MM.1S (cell line): ENCODE data around the gene NAGLU.
"Not testable (repeated sequence)": the region's sequence is repeated elsewhere in the genome, so short reads cannot be mapped to it uniquely, and the experiment has no call there.

ENCODE experiments used
- DNase-seq: peaks from one replicate; pipeline ENCODE4 v3.0.0-alpha.2; 2015
- H2AFZ ChIP-seq: fragments of 300-600 bp; sonication (generic); 2 replicates; pipeline ENCODE4 v1.6.0; 2016; ENCODE audit warnings: antibody characterized with exemption, low read length
- H3F3A ChIP-seq: fragments of 300-600 bp; sonication (generic); 2 replicates; pipeline ENCODE4 v1.6.1; 2016; ENCODE audit warnings: mild to moderate bottlenecking, antibody characterized with exemption, low read length, moderate library complexity, mixed read lengths; ENCODE audit not compliant: insufficient read depth
- H3K27ac ChIP-seq: fragments of 300-600 bp; sonication (generic); 2 replicates; pipeline ENCODE4 v1.5.1; 2016; ENCODE audit warnings: mild to moderate bottlenecking, low read length
- H3K27me3 ChIP-seq: fragments of 300-600 bp; sonication (generic); replicated peaks from 2 replicates; pipeline ENCODE4 v1.6.0; 2016; ENCODE audit warnings: low read length; ENCODE audit not compliant: insufficient read depth
- H3K36me3 ChIP-seq: fragments of 300-600 bp; sonication (generic); replicated peaks from 2 replicates; pipeline ENCODE4 v1.6.1; 2016; ENCODE audit warnings: mild to moderate bottlenecking, low read length, mixed read lengths; ENCODE audit not compliant: insufficient read depth
- H3K4me1 ChIP-seq: fragments of 300-600 bp; sonication (generic); 2 replicates; pipeline ENCODE4 v1.6.1; 2016; ENCODE audit warnings: low read length, mixed read lengths
- H3K4me2 ChIP-seq: fragments of 300-600 bp; sonication (generic); 2 replicates; pipeline ENCODE4 v1.6.0; 2016; ENCODE audit warnings: low read depth, low read length
- H3K4me3 ChIP-seq: fragments of 300-600 bp; sonication (generic); 2 replicates; pipeline ENCODE4 v1.5.1; 2016; ENCODE audit warnings: low read length, mixed read lengths
- H3K79me2 ChIP-seq: fragments of 300-600 bp; sonication (generic); 2 replicates; pipeline ENCODE4 v1.6.1; 2016; ENCODE audit warnings: mixed run types, low read length, mixed read lengths
- H3K9ac ChIP-seq: fragments of 300-600 bp; sonication (generic); 2 replicates; pipeline ENCODE4 v1.6.1; 2016; ENCODE audit warnings: low read length, mixed read lengths
- H3K9me2 ChIP-seq: fragments of 300-600 bp; sonication (generic); replicated peaks from 2 replicates; pipeline ENCODE4 v1.6.1; 2016; ENCODE audit warnings: mild to moderate bottlenecking, low read length, mixed read lengths; ENCODE audit not compliant: insufficient read depth
- H3K9me3 ChIP-seq: fragments of 300-600 bp; sonication (generic); replicated peaks from 2 replicates; pipeline ENCODE4 v1.6.1; 2016; ENCODE audit warnings: mild to moderate bottlenecking, low read length, mixed read lengths; ENCODE audit not compliant: insufficient read depth
- H4K20me1 ChIP-seq: fragments of 300-600 bp; sonication (generic); 2 replicates; pipeline ENCODE4 v1.6.1; 2016; ENCODE audit warnings: mild to moderate bottlenecking, low read length, moderate library complexity, mixed read lengths; ENCODE audit not compliant: insufficient read depth
- EZH2 ChIP-seq: fragments of 300-600 bp; sonication (generic); optimal IDR thresholded peaks from 2 replicates; pipeline ENCODE3; 2017; ENCODE audit warnings: low read depth, mild to moderate bottlenecking, antibody characterized with exemption, low read length, mixed read lengths
- EZH2phosphoT487 ChIP-seq: fragments of 300-600 bp; sonication (generic); IDR thresholded peaks from 2 replicates; pipeline ENCODE4 v1.6.1; 2018; ENCODE audit warnings: antibody characterized with exemption, low read length
- TF ChIP-seq, protein P1 (sequence below): fragments of 300-600 bp; sonication (generic); IDR thresholded peaks from 2 replicates; pipeline ENCODE4 v1.5.1; 2016; ENCODE audit warnings: antibody characterized with exemption, low read length, mixed read lengths

NAGLU gene

DNA sequence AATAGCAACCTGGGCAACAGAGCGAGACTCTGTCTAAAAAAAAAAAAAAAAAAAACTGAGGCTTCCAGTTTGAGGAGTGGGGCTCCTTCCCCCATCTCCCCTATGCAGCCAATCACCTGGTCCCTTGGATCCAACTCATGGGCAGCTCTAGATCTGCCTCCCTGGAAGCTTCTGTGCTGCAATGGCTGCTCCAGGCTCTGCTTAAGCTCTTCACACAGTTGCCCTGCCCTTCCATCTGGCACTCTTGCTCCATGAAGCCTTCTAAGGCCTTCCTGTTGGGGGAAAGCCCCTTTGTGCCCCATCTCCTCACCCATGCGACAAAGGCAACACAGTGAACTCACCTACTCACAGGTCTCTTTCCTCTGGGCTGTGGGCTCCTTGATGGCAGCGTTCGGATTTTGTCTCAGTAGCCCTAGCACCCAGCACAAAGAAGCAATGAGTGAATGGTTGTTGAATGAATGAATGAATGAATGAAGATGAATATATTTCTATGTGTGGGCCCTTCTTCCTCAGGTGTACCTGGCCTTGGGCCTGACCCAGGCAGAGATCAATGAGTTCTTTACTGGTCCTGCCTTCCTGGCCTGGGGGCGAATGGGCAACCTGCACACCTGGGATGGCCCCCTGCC lies 1.9 kb downstream of the NAGLU start:
- no peak for DNase-seq
- Histone ChIP-seq H3F3A (peaks cover 5% of the 10 kb centered on the region; the same call in 1 of the 2 replicates), H3K9ac (no peak overlapping the region), H3K36me3 (no peaks in the 10 kb centered on the region), H3K4me1 (peaks cover 12% of the 10 kb centered on the region), H3K4me3 (no peak overlapping the region), H3K79me2 (peaks cover 15% of the 10 kb centered on the region), H2AFZ (no peak overlapping the region), H3K9me2 (no peaks in the 10 kb centered on the region), H3K27ac (no peak overlapping the region), H3K27me3 (no peaks in the 10 kb centered on the region), H3K4me2 (no peak overlapping the region), H4K20me1 (no peaks in the 10 kb centered on the region), H3K9me3 (no peaks in the 10 kb centered on the region)
- TF ChIP-seq EZH2 (no peak), EZH2phosphoT487 (no peak)
- TF ChIP-seq, protein P1, sequence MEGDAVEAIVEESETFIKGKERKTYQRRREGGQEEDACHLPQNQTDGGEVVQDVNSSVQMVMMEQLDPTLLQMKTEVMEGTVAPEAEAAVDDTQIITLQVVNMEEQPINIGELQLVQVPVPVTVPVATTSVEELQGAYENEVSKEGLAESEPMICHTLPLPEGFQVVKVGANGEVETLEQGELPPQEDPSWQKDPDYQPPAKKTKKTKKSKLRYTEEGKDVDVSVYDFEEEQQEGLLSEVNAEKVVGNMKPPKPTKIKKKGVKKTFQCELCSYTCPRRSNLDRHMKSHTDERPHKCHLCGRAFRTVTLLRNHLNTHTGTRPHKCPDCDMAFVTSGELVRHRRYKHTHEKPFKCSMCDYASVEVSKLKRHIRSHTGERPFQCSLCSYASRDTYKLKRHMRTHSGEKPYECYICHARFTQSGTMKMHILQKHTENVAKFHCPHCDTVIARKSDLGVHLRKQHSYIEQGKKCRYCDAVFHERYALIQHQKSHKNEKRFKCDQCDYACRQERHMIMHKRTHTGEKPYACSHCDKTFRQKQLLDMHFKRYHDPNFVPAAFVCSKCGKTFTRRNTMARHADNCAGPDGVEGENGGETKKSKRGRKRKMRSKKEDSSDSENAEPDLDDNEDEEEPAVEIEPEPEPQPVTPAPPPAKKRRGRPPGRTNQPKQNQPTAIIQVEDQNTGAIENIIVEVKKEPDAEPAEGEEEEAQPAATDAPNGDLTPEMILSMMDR: no peak

DNA sequence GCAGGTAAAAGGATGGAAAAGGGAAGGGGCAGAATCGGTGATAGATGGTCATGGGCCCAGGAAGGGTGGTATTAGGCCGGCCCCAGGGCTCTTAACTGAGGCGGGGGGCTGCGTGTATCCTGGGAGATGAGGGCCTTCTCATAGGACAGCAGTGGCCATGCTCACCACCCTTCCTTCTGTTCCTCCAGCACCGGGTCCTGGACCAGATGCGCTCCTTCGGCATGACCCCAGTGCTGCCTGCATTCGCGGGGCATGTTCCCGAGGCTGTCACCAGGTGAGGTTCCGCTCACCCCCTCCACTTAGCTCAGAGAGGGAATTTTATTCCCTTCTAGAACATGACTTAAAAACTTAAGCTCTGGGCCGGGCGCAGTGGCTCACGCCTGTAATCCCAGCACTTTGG lies 2.4 kb downstream of the NAGLU start:
- no peak for DNase-seq
- H3K9me2 ChIP-seq: no peaks in the 10 kb centered on the region
- H3K4me2 ChIP-seq: no peak overlapping the region
- H3K9ac ChIP-seq: no peak overlapping the region
- H3K27ac ChIP-seq: no peak overlapping the region
- peaks cover 5% of the 10 kb centered on the region; the same call in 1 of the 2 replicates for H3F3A ChIP-seq
- H3K4me3 ChIP-seq: no peak overlapping the region
- H3K36me3 ChIP-seq: no peaks in the 10 kb centered on the region
- H3K27me3 ChIP-seq: no peaks in the 10 kb centered on the region
- H3K9me3 ChIP-seq: no peaks in the 10 kb centered on the region
- peaks cover 12% of the 10 kb centered on the region for H3K4me1 ChIP-seq
- no peak overlapping the region for H2AFZ ChIP-seq
- peaks cover 15% of the 10 kb centered on the region for H3K79me2 ChIP-seq
- no peak for TF ChIP-seq EZH2phosphoT487
- TF ChIP-seq, protein P1: no peak
- TF ChIP-seq EZH2: no peak
- H4K20me1 ChIP-seq: no peaks in the 10 kb centered on the region

DNA sequence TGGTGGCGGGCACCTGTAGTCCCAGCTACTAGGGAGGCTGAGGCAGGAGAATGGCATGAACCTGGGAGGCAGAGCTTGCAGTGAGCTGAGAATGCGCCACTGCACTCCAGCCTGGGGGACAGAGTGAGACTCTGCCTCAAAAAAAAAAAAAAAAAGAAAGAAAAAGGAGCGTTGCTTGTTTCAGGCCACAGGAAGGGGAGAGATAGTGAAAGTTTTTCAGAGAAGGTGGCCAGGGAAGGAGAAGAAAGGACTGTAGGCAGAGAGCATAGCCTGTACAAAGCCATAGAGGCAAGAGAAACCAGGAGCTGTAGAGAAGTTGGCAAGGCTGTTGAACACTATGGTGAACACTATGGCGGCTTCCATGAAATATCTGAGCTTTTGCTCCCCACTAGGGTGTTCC lies 4.5 kb downstream of the NAGLU start:
- not testable (repeated sequence) for H3K36me3 ChIP-seq, H3K27me3 ChIP-seq, H3K4me1 ChIP-seq, H3K27ac ChIP-seq, H3K9ac ChIP-seq, H4K20me1 ChIP-seq, H3K4me2 ChIP-seq, H3K4me3 ChIP-seq, H3K9me3 ChIP-seq, H3K9me2 ChIP-seq, H2AFZ ChIP-seq, DNase-seq, H3F3A ChIP-seq
- H3K79me2 ChIP-seq: peaks cover 14% of the 10 kb centered on the region

DNA sequence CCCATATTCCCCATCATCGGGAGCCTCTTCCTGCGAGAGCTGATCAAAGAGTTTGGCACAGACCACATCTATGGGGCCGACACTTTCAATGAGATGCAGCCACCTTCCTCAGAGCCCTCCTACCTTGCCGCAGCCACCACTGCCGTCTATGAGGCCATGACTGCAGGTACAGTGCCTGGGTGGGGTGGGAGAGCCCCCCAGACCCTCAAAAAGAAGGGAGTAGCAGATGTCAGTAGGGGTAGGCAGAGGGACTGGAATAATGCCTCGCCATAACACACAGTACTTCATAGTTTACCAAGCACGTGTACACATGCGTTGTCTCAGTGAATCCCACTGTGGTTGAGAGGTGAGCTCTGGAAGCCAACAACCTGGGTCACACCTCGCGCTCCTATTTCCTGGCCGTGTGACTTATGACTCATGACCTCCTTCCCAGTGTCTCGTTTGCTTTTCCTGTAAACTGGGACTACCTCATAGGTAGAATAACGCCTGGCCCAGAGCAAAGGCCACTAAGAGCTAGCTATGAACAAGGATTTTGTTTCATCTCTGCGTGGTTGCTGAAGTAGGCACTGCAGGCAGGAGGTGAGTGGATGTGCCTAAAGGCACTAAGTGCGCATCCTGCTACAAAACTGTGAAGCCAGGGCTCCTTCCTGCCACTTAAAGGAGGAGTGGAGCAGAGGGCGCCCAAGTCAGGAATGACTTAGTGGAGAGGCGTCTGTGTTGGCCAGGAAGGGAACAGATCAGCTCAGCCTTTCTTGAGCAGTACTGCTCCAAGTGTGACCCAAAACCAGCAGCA lies 5.2 kb downstream of the NAGLU start:
- Histone ChIP-seq H3K79me2 (peaks cover 11% of the 10 kb centered on the region), H2AFZ (no peak overlapping the region), H3K9ac (no peak overlapping the region), H3K4me3 (no peak overlapping the region), H3K9me3 (no peaks in the 10 kb centered on the region), H3K36me3 (no peaks in the 10 kb centered on the region), H3K9me2 (no peaks in the 10 kb centered on the region), H3F3A (peaks cover 5% of the 10 kb centered on the region; the same call in 1 of the 2 replicates), H3K4me1 (peaks cover 6% of the 10 kb centered on the region; the same call in 1 of the 2 replicates), H3K27ac (no peak overlapping the region), H3K27me3 (no peaks in the 10 kb centered on the region), H3K4me2 (no peak overlapping the region), H4K20me1 (no peaks in the 10 kb centered on the region)
- DNase-seq: no peak
- TF ChIP-seq EZH2 (no peak), EZH2phosphoT487 (no peak)
- TF ChIP-seq, protein P1: no peak
